ENCODE data around the gene UGT1A10. TPM values are rescaled to one million over a fixed set of nuclear protein-coding genes. Genes with fewer than 3 reads are reported as not detected.

UGT1A10 gene
- total RNA-seq, 1 donor from 2014 or later: not detected

DNA sequence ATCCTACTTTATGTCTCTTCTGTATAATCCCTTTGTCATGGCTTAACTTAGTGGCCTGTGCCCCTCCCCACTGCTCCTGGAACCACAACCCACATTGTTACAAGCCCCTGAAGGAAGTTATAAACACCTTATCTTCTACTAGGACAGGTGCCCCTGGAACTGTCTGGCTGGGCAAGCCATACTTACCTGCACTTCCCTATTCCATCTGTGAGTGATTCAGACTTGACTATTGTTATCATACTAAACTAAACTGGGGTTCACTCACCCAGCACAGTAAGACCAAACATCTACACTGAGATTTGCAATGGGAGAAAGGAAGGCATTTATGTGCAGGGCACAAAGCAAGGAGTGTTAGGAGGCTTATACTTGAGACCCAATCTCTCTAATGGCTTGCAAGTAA is 52.8 kb downstream of the UGT1A10 start:
- Mint-ChIP-seq H3K4me1 (ENCODE audit: unreplicated experiment) (no peaks in the 10 kb centered on the region), H3K27me3 (peaks cover 7% of the 10 kb centered on the region), H3K4me3 (no peak overlapping the region), H3K36me3 (no peaks in the 10 kb centered on the region), H3K9me3 (no peaks in the 10 kb centered on the region), H3K27ac (no peak overlapping the region)
- no peak for DNase-seq (ENCODE audit: extremely low spot score, unreplicated experiment)
- TF ChIP-seq, protein P1, sequence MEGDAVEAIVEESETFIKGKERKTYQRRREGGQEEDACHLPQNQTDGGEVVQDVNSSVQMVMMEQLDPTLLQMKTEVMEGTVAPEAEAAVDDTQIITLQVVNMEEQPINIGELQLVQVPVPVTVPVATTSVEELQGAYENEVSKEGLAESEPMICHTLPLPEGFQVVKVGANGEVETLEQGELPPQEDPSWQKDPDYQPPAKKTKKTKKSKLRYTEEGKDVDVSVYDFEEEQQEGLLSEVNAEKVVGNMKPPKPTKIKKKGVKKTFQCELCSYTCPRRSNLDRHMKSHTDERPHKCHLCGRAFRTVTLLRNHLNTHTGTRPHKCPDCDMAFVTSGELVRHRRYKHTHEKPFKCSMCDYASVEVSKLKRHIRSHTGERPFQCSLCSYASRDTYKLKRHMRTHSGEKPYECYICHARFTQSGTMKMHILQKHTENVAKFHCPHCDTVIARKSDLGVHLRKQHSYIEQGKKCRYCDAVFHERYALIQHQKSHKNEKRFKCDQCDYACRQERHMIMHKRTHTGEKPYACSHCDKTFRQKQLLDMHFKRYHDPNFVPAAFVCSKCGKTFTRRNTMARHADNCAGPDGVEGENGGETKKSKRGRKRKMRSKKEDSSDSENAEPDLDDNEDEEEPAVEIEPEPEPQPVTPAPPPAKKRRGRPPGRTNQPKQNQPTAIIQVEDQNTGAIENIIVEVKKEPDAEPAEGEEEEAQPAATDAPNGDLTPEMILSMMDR (conservative IDR thresholded peaks at IDR 0.05): no peak

DNA sequence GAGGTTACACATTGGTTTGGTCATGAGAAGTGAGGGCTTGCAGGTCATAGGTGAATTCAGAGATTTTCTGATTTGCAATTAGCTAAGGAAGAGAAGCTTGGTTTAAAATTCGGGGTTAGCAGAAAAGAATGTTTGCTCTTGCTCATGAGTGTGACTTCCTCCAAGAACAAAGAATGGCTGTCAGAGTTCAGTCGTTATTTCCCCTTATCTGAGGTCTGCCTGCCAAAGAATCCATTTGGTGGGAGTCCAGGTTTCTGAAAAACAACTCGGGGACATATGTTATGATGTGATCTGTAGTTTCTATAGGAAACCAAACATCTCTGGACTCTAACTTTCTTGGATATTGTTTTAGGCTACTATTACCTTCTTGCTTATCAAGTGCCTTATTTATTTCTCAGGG is 53.3 kb downstream of the UGT1A10 start:
- no peaks in the 10 kb centered on the region for H3K4me1 Mint-ChIP-seq (ENCODE audit: unreplicated experiment)
- H3K27ac Mint-ChIP-seq: no peak overlapping the region
- H3K27me3 Mint-ChIP-seq: peaks cover 7% of the 10 kb centered on the region
- H3K36me3 Mint-ChIP-seq: no peaks in the 10 kb centered on the region
- no peak overlapping the region for H3K4me3 Mint-ChIP-seq
- no peaks in the 10 kb centered on the region for H3K9me3 Mint-ChIP-seq
- DNase-seq (ENCODE audit: extremely low spot score, unreplicated experiment): no peak
- TF ChIP-seq, protein P1 (conservative IDR thresholded peaks at IDR 0.05): no peak

DNA sequence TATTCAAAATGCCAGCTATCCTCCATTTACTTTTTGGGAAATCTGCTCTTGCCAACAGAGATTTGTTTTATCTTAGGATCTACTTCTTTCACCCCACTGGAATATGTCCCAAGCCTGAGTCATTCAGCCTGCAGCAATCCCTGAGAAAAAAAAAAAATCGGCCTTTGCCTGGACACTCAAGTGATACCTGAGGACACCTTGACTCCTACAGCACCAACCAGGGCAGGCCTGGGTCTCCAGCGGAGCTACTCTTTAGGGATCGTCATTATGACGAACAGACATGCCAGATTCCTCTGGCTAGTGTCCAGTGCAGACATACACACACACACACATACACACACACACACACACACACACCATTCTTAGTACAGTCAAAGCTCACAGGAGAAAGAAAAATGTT is 54.2 kb downstream of the UGT1A10 start:
- no peaks in the 10 kb centered on the region for H3K36me3 Mint-ChIP-seq
- H3K27me3 Mint-ChIP-seq: peaks cover 7% of the 10 kb centered on the region
- H3K27ac Mint-ChIP-seq: no peak overlapping the region
- TF ChIP-seq, protein P1 (conservative IDR thresholded peaks at IDR 0.05): no peak
- H3K4me1 Mint-ChIP-seq (ENCODE audit: unreplicated experiment): no peaks in the 10 kb centered on the region
- DNase-seq (ENCODE audit: extremely low spot score, unreplicated experiment): no peak
- no peaks in the 10 kb centered on the region for H3K9me3 Mint-ChIP-seq
- no peak overlapping the region for H3K4me3 Mint-ChIP-seq

DNA sequence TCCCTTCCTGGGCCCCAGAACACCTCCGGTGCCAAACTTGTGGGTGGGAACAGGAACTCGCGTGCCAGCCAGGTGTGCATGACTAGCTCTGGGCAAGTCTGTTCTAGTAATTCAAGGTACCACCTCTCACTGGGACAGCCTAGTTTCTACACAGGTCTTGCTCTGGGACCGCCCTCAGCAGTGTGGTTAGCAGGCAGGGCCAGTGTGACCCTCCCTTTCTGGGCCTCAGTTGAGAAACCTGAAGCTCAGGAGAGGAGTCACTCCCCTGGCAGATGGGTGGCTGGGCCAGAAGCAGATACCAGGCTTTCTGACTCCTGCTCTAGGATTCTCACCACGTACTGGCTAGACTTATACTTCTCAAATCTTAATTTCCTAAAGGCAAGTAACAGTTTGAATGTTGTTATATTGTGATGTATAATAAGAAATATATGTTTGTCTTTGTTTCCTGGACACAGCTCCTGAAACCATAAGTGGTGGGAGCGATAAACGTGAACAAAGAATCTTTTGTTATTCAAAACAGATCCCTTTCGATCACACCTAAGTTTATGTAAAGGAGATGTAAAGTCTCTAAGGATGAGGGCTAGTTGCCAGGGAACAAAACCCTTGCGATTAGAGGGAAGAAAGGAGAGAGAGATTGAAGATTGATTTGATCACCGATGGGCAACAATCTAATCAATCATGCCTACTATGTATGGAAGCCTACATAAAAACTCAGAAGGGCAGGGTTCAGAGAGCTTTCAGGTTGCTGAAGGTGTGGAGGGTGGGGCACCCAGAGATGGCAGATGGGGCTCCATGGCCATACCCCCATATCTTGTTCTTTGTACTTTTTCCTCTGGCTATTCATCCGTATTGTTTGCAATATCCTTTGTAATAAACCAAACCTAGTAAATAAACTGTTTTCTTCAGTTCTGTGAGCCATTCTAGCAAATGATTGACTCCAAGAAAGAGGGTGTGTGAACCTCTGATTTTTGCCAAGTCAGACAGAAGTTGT is 55.5 kb downstream of the UGT1A10 start:
- Mint-ChIP-seq H3K4me3 (no peak overlapping the region), H3K27me3 (peaks cover 4% of the 10 kb centered on the region), H3K27ac (no peak overlapping the region), H3K9me3 (no peaks in the 10 kb centered on the region), H3K36me3 (no peaks in the 10 kb centered on the region), H3K4me1 (ENCODE audit: unreplicated experiment) (no peaks in the 10 kb centered on the region)
- no peak for DNase-seq (ENCODE audit: extremely low spot score, unreplicated experiment)
- TF ChIP-seq, protein P1 (conservative IDR thresholded peaks at IDR 0.05): no peak

DNA sequence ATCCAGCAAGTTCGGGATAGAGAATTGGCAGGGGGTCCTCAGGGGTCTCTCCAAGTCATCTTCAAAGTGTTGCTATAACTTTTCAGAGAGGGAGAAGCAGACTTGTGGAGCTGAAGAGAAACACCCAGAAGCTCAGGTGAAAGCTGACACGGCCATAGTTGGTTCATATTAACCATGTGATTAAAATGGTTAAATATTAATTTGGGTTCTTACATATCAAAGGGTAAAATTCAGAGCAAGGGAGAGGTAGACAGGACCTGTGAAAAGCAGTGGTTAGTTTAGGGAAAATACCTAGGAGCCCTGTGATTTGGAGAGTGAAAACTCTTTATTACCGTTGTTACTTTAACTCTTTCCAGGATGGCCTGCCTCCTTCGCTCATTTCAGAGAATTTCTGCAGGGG is 56.4 kb downstream of the UGT1A10 start, which contains the start of gene UGT1A6:
UGT1A6 (plus strand) TSS at position 243 of the 400 bp plus-strand sequence; CDS start at position 358, 115 bp downstream.
- DNase-seq (ENCODE audit: extremely low spot score, unreplicated experiment): no peak
- TF ChIP-seq, protein P1 (conservative IDR thresholded peaks at IDR 0.05): no peak
- H3K4me1 Mint-ChIP-seq (ENCODE audit: unreplicated experiment): no peaks in the 10 kb centered on the region

More for the DNA sequence above, 56.4 kb downstream of the UGT1A10 start, which contains the start of gene UGT1A6:
- Mint-ChIP-seq H3K27ac (no peak within 1 kb of the TSS), H3K27me3 (peaks cover 3% of the 10 kb centered on the region), H3K36me3 (no peaks in the 10 kb centered on the region), H3K4me3 (no peak within 1 kb of the TSS), H3K9me3 (no peaks in the 10 kb centered on the region)
